ENCODE measurements around the gene FBN1.

The FBN1 gene

DNA sequence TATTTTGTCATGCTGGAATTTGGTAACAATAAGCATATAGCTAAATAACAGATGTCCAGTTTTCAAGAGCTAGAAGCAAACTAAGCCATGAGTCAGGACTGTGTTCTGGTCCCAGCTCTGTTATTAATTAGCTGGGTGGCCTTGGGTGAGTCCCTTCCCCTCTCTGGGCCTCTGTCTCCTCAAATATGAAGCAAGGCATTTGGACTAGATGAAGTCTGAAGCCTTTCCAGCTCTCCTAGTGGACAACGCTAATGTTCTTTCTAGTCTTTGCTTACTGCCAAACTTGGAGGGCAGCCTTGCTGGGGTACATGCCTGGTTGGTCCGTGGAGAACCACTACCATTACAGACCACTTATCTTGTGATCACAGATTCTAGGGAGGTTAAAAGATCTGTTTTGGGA is 186.6 kb downstream of the FBN1 start:
- no peaks in the 10 kb centered on the region for H3K79me2 ChIP-seq (ENCODE audit: low read length)

DNA sequence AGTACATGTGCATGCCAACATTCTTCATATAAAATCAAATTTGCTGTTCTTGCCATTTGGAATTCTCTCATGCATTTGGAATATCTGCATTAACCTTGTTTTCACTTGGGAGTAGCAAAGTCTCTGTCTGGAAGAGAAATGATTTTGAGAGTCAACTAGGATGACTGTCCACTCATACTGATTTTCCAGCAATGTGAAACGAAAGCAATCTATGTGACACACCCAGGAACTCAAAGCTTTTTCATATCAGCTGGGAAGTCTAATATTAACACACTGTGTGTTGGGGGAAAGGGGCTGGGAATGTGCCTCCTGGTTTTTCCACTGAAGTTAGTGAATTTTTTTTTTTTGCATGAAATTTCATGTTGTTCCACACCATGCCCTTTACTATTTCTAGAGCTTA is 189.4 kb downstream of the FBN1 start:
- no peaks in the 10 kb centered on the region for H3K4me1 ChIP-seq (ENCODE audit: low read length)
- H3K4me3 ChIP-seq (ENCODE audit: low read length) = no peak overlapping the region
- no peaks in the 10 kb centered on the region for H3K9me3 ChIP-seq (ENCODE audit: insufficient read depth, low read length)
- no peaks in the 10 kb centered on the region for H3K79me2 ChIP-seq (ENCODE audit: low read length)
- H3K4me2 ChIP-seq (ENCODE audit: low read length) = no peak overlapping the region
- H2AFZ ChIP-seq (ENCODE audit: low read depth, low read length) = no peak overlapping the region
- H3K9ac ChIP-seq (ENCODE audit: low read length) = no peak overlapping the region
- H4K20me1 ChIP-seq (ENCODE audit: insufficient read depth, low read length) = no peaks in the 10 kb centered on the region
- no peak overlapping the region for H3K27ac ChIP-seq (ENCODE audit: low read length)
- no peaks in the 10 kb centered on the region for H3K27me3 ChIP-seq (ENCODE audit: low read depth, low read length)
- TF ChIP-seq, protein P1, sequence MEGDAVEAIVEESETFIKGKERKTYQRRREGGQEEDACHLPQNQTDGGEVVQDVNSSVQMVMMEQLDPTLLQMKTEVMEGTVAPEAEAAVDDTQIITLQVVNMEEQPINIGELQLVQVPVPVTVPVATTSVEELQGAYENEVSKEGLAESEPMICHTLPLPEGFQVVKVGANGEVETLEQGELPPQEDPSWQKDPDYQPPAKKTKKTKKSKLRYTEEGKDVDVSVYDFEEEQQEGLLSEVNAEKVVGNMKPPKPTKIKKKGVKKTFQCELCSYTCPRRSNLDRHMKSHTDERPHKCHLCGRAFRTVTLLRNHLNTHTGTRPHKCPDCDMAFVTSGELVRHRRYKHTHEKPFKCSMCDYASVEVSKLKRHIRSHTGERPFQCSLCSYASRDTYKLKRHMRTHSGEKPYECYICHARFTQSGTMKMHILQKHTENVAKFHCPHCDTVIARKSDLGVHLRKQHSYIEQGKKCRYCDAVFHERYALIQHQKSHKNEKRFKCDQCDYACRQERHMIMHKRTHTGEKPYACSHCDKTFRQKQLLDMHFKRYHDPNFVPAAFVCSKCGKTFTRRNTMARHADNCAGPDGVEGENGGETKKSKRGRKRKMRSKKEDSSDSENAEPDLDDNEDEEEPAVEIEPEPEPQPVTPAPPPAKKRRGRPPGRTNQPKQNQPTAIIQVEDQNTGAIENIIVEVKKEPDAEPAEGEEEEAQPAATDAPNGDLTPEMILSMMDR (IDR thresholded peaks at IDR 0.05; ENCODE audit: low read depth, low read length) = no peak
- no peak for TF ChIP-seq EZH2phosphoT487 (IDR thresholded peaks at IDR 0.05; ENCODE audit: low read depth)
- H3K36me3 ChIP-seq (replicated peaks; ENCODE audit: low read depth, low read length) = no peaks in the 10 kb centered on the region

More for the DNA sequence above, 186.6 kb downstream of the FBN1 start:
- H3K9me3 ChIP-seq (ENCODE audit: insufficient read depth, low read length) = no peaks in the 10 kb centered on the region
- no peak overlapping the region for H2AFZ ChIP-seq (ENCODE audit: low read depth, low read length)
- H3K36me3 ChIP-seq (replicated peaks; ENCODE audit: low read depth, low read length) = no peaks in the 10 kb centered on the region
- H4K20me1 ChIP-seq (ENCODE audit: insufficient read depth, low read length) = no peaks in the 10 kb centered on the region
- TF ChIP-seq EZH2phosphoT487 (IDR thresholded peaks at IDR 0.05; ENCODE audit: low read depth) = no peak
- TF ChIP-seq, protein P1 (IDR thresholded peaks at IDR 0.05; ENCODE audit: low read depth, low read length) = no peak
- no peak overlapping the region for H3K9ac ChIP-seq (ENCODE audit: low read length)
- H3K27me3 ChIP-seq (ENCODE audit: low read depth, low read length) = no peaks in the 10 kb centered on the region
- no peak overlapping the region for H3K27ac ChIP-seq (ENCODE audit: low read length)
- H3K4me1 ChIP-seq (ENCODE audit: low read length) = no peaks in the 10 kb centered on the region
- no peak overlapping the region for H3K4me3 ChIP-seq (ENCODE audit: low read length)
- H3K4me2 ChIP-seq (ENCODE audit: low read length) = no peak overlapping the region

DNA sequence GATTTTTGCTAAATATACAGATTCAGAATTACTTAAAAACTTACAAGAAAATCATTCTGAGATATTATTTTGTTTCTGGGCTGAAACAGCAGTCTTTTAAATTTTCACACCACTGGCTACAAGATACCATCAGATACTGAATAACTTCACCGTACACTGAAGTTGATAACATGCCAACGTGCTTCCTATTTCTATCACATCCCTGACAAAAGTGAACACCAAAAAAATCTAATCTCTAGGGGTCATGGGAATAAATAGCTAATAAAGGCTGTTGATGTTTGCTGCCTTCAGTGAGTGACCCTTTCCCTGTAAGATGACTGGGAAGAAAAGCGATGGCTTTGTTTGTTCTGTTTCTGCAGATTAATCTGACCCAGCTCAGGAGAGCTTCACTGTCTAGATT is 193.8 kb downstream of the FBN1 start:
- Histone ChIP-seq H3K27me3 (ENCODE audit: low read depth, low read length) (no peaks in the 10 kb centered on the region), H3K9me3 (ENCODE audit: insufficient read depth, low read length) (no peaks in the 10 kb centered on the region), H2AFZ (ENCODE audit: low read depth, low read length) (no peak overlapping the region), H3K4me2 (ENCODE audit: low read length) (no peak overlapping the region), H3K4me1 (ENCODE audit: low read length) (no peaks in the 10 kb centered on the region), H3K9ac (ENCODE audit: low read length) (no peak overlapping the region), H3K79me2 (ENCODE audit: low read length) (no peaks in the 10 kb centered on the region), H3K27ac (ENCODE audit: low read length) (no peak overlapping the region), H4K20me1 (ENCODE audit: insufficient read depth, low read length) (no peaks in the 10 kb centered on the region), H3K4me3 (ENCODE audit: low read length) (no peak overlapping the region), H3K36me3 (replicated peaks; ENCODE audit: low read depth, low read length) (no peaks in the 10 kb centered on the region)
- no peak for TF ChIP-seq EZH2phosphoT487 (IDR thresholded peaks at IDR 0.05; ENCODE audit: low read depth)
- TF ChIP-seq, protein P1 (IDR thresholded peaks at IDR 0.05; ENCODE audit: low read depth, low read length) = no peak

DNA sequence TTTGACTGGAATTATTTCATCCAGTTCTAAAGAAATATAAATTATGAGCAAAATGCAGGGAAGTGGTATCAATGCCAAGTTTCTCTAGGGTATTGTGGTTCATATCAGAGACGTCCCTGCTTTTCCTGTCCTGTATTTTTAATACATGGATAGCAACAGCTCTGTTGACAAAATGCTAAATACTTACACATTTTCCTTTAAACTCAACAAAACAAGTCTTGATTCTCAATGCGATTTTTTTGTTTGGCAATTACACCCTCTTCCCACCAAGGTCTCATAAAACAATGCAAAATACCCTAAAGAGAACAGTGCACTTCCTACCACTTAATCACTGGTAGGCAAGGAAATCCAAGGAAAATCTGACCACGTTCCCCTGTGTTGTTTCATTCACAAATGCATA is 194.3 kb downstream of the FBN1 start:
- Histone ChIP-seq H3K4me2 (ENCODE audit: low read length) (no peak overlapping the region), H3K27me3 (ENCODE audit: low read depth, low read length) (no peaks in the 10 kb centered on the region), H3K36me3 (replicated peaks; ENCODE audit: low read depth, low read length) (no peaks in the 10 kb centered on the region), H3K27ac (ENCODE audit: low read length) (no peak overlapping the region), H3K4me3 (ENCODE audit: low read length) (no peak overlapping the region), H3K4me1 (ENCODE audit: low read length) (no peaks in the 10 kb centered on the region), H3K9me3 (ENCODE audit: insufficient read depth, low read length) (no peaks in the 10 kb centered on the region), H3K79me2 (ENCODE audit: low read length) (no peaks in the 10 kb centered on the region), H3K9ac (ENCODE audit: low read length) (no peak overlapping the region), H4K20me1 (ENCODE audit: insufficient read depth, low read length) (no peaks in the 10 kb centered on the region), H2AFZ (ENCODE audit: low read depth, low read length) (no peak overlapping the region)
- TF ChIP-seq, protein P1 (IDR thresholded peaks at IDR 0.05; ENCODE audit: low read depth, low read length) = no peak
- TF ChIP-seq EZH2phosphoT487 (IDR thresholded peaks at IDR 0.05; ENCODE audit: low read depth) = no peak
